Epithelial cell of prostate (primary cell): Measurements from ENCODE around the gene ANO4.

ENCODE experiments used
- DNase-seq: peaks from one replicate; pipeline ENCODE4 v3.0.0-alpha.2; 2011; ENCODE audit warnings: low read depth, low spot score
- H3K27ac ChIP-seq: fragments of 450-650 bp; 2 replicates; pipeline ENCODE4 v1.5.1; 2017; ENCODE audit warnings: mild to moderate bottlenecking

ANO4 gene

DNA sequence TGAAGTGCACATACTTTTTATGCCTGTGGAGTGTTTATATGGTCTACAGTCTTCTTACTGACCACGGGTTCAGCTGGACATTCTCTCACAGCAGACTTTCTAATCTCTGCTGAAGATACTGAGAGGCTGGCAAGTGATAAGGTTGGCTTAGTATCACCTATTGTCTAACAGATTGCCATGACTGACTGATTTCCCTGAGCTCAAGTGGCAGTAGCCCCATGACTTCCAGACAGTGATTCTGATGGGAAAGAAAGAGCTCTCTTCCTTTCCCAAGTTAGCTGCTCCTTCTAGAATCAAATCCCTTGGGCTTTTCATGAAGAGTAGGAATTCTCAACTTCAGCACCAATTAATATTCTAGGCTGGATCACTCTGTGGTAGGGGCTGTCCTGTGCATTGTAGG lies 141.4 kb downstream of the ANO4 start:
- H3K27ac ChIP-seq, result no peak overlapping the region
- no peak for DNase-seq

DNA sequence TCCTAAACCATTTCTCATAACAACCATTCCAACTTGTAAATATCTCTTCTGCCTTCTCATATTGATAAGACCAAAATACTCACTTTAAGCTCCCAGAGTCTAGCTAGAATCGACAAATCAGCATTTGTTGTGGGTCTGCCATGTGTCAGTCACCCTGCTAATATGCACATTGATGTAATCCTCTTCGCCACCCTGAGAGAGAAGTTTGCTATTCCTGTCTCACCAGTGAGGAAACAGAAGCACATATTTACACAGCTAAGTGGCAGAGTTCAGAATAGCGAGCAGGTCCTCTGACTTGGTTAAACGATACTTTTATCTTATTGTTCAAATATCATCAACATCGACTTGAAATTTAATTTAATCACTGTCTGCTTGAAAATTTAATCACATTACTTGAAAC lies 142.1 kb downstream of the ANO4 start:
- DNase-seq, result no peak
- no peak overlapping the region for H3K27ac ChIP-seq

DNA sequence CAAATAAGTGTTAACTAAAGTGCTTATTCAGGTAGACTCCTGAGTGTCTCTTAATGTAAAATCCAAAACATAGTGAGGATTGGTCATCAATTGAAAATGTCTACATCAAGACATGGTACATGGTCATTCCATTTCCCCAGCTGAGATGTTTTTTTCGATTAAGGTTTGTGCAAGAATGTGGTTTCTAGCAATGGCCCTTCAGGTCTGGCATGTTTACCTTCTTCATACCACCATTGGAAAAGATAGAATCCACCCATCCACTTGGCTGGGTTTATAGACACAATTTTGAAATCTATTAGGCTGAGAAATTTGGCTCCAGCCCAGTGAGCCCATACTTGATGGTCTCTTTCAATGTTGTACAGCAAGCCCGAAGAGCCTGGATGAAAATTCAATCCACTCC lies 145.9 kb downstream of the ANO4 start:
- DNase-seq, result no peak
- H3K27ac ChIP-seq, result no peak overlapping the region

GRCh38 chr12:100942984-100943749 lies 148.6 kb downstream of the ANO4 start:
- DNase-seq, result no peak
- no peak overlapping the region for H3K27ac ChIP-seq

DNA sequence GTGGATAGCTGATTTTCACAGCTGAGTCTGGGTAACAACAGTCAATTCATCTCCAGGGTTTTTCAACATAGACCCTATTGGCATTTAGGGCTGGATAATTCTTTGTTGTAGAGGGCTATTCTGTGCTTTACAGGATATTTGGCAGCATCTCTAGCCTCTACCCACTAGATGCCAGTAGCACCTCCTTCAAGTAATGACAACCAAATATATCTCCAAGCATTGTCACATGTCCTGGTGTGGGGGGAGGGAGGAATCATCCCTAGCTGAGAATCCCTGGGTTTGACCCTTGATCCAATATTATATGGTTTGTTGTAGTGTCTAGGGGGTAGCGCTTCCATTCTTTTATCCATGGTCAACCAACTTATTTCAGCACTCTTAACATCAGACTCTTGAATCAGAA lies 157.2 kb downstream of the ANO4 start:
- DNase-seq, result no peak
- H3K27ac ChIP-seq, result no peak overlapping the region

GRCh38 chr12:100953217-100953616 lies 158.6 kb downstream of the ANO4 start:
- DNase-seq, result no peak
- no peak overlapping the region for H3K27ac ChIP-seq

DNA sequence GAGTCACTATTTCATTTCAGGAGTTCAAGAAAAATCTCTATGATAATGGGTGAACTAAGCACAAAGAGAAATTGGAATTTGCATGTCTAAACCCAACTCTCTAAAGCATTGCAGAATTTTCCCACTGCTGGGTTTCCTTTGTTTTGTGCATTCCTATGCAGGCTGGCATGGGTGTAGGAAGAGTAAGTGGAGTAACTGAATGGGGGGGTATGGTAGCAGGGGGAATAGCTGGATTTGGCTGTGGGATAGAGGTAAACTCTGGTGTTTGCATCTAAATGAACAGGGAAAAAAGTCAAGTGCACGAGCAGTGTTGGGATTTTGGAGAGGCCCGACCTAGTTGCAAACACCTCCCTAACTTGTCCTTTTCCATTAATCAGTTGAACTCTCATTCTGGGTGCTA lies 159.1 kb downstream of the ANO4 start:
- DNase-seq, result no peak
- no peak overlapping the region for H3K27ac ChIP-seq

- no peak for DNase-seq
- no peak overlapping the region for H3K27ac ChIP-seq
These were observed 159.5 kb downstream of the ANO4 start for GRCh38 chr12:100954118-100954517.

- DNase-seq, result no peak
- H3K27ac ChIP-seq, result no peak overlapping the region
These were observed 160.6 kb downstream of the ANO4 start for GRCh38 chr12:100955139-100955538.

DNA sequence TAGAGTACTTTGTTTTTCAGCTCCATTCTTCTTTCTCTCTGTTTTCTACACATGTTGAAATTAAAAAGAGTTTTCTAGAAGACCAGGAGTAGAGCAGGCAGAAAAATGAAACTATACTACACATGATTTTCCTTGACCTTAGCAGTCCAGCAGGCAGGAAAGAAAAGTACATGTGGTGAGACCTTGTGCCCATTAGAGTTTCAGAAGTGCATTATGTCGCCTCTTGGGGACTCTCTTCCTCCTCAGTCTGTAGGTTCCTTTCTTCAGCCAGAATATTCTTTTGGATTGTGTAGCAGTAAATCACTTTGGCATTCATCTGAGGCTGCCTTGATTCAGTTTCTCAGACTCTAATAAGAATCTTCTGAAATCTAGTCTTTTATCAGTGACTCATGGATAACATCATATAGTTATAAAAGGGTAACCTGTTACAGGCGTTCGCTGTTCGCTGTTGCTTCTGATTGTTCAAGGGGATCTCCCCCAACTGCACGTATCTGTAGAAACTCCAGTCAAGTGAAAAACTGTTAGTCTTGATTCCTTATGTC lies 161.8 kb downstream of the ANO4 start:
- no peak for DNase-seq
- H3K27ac ChIP-seq, result no peak overlapping the region

- H3K27ac ChIP-seq, result no peak overlapping the region
- peak; percentile 5 for DNase-seq
These were observed 164.9 kb downstream of the ANO4 start for GRCh38 chr12:100959481-100959880.

GRCh38 chr12:100962086-100962712 lies 167.6 kb downstream of the ANO4 start:
- no peak overlapping the region for H3K27ac ChIP-seq
- DNase-seq, result no peak

- no peak for DNase-seq
- H3K27ac ChIP-seq, result no peak overlapping the region
These were observed 168.8 kb downstream of the ANO4 start for GRCh38 chr12:100963381-100963780.

DNA sequence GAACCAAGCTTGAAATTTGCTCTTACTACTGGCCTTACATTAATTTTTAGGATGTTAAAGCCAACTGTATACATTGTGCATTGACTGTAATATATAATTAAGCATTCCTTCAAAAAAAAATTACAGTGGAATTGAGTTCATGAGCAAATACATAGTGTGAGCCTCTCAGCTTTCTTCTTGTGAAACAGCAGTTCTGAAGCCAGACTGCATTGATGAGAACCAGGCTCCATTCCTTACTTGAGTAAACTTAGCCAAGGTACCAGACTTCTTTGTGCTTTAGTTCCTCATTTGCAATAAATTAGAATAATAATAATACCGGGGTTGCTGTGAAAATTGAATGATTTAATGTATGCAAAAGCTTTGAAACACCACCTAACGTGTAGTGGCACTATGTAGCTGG lies 169.5 kb downstream of the ANO4 start:
- DNase-seq, result no peak

GRCh38 chr12:100967189-100967588 lies 172.6 kb downstream of the ANO4 start:
- H3K27ac ChIP-seq, result no peak overlapping the region
- no peak for DNase-seq

More for the DNA sequence above, 169.5 kb downstream of the ANO4 start:
- H3K27ac ChIP-seq, result no peak overlapping the region

GRCh38 chr12:100970894-100971293 lies 176.3 kb downstream of the ANO4 start:
- DNase-seq, result no peak
- H3K27ac ChIP-seq, result no peak overlapping the region

DNA sequence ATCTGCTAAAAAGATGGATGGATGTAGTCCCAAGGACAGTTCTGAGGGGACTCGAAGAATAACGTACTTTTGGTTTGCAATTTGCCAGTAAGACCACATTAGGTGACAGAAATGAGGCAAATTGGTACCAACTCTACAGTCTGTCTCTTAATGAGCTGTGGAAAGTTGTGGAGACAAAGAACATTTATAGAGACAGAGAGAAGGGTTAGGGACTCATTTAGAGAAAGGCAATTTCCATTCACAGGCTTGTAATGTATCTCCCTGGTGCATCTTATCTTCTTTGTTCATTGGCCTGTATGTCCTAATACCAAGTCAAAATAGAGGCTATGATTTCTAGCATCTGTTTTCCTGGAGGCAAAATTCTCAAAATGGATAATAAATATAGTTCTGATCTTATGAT lies 177.5 kb downstream of the ANO4 start:
- DNase-seq, result no peak
- H3K27ac ChIP-seq, result no peak overlapping the region

DNA sequence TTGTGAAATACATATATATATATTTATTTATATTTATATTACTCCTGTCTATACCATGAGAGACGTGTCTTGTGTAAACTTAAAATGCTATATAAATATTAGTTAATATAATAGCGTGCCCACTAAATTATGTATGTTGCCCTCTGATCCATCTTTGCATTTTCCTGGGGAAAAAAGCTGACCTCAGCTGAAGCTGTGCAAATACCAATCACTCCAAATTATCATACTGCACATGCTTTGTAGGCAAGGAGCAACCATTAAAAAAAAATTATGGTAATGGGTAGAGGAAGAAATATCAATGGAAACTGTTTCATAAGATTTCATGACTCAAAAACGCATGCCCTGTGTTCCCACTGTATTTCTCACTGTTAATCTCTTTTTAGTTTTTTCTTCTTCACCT lies 179.8 kb downstream of the ANO4 start:
- DNase-seq, result no peak
- no peak overlapping the region for H3K27ac ChIP-seq

DNA sequence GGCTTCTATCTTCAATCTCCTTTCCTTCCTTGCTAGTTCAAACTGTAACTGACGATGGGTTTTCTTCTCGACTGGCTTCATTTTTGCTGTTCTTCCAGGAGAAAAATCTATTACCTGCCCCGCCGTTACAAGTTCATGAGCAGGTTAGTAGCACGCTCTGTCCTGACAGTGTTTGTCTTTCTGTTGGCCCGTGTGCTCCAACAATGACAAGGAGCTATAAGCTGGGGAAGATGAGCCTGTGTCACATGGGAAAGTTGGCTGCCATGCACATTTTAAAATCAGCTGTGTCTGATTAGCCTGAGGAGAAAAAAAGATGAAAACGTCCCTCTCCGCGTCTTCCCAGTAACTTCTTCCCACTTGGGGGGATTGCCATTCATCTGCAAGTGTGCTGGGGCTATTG lies 180.2 kb downstream of the ANO4 start:
- no peak for DNase-seq

DNA sequence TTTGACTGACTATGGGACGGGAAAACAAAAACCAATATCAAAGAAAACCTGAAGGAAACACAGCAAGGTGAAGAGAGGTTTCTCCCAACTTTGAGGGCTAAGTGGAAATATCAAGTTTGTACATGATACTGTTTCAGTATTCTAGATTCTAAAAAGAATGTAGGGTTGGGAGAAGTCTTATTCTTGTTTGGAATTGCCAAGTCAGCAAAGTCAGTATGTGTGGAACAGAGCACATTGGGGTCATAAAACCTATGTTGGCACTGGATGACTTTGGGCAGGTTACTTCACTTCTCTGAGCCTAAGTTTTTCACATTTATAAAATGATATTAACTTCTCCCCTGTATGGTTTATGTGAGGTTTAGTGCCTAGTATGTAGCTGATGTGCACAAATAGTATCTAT lies 182.2 kb downstream of the ANO4 start:
- H3K27ac ChIP-seq, result no peak overlapping the region
- no peak for DNase-seq

More for the DNA sequence above, 180.2 kb downstream of the ANO4 start:
- H3K27ac ChIP-seq, result no peak overlapping the region

- DNase-seq, result no peak
These were observed 186.3 kb downstream of the ANO4 start for GRCh38 chr12:100980856-100981255.

More at GRCh38 chr12:100980856-100981255, 186.3 kb downstream of the ANO4 start:
- H3K27ac ChIP-seq, result no peak overlapping the region
